HCT116 (cell line): ENCODE measurements around the gene TAF6. TPM values are rescaled to one million over a fixed set of nuclear protein-coding genes. Genes with fewer than 3 reads are reported as not detected.
A peak's percentile ranks its signal among the peaks of the same experiment; 100 is the strongest.

ENCODE experiments used
- ATAC-seq: fragments of 200-7000 bp; cut with Tn5 transposase; 2 replicates; pipeline ENCODE4 v1.9.1; 2020; ENCODE audit warnings: mild to moderate bottlenecking, moderate library complexity
- BruUV-seq: library from RNA; stranded (reverse); fragments of 400-500 nt; replicated peaks from 2 replicates; lab custom pipeline; 2021; lab: Mats Ljungman, UMichigan
- CTCF ChIA-PET: fragments of 300-600 bp; sonication (Branson Sonifier 250); formaldehyde crosslinking; loops from one replicate; lab custom pipeline; 2021; ENCODE audit warnings: antibody characterized with exemption; lab: Charles Lee
- POLR2A ChIA-PET: fragments of 300-600, 350-600 bp; sonication (Branson Sonifier 250); formaldehyde crosslinking; loops from one replicate; lab custom pipeline; 2021; ENCODE audit warnings: antibody characterized with exemption; lab: Charles Lee
- RAD21 ChIA-PET, 2 experiments: fragments of 300-600 bp; sonication (Branson Sonifier 250); formaldehyde crosslinking; loops; one replicate each; lab custom pipeline; 2023; ENCODE audit warnings: low total read pairs in 2 of 2; ENCODE audit not compliant: uncharacterized antibody in 2 of 2, unreplicated experiment in 2 of 2, low non-redundant PET in 1 of 2; lab: Charles Lee
- DNase-seq: peaks from one replicate; pipeline ENCODE4 v3.0.0-alpha.2; 2010; ENCODE audit warnings: low read depth, low spot score
- H2AFZ ChIP-seq: fragments of 200-600 bp; shearing (Covaris generic), sonication (generic); 2 replicates; pipeline ENCODE4 v1.6.1; 2017; ENCODE audit warnings: low read depth, mixed run types, mixed read lengths, antibody characterized with exemption, low read length; ENCODE audit not compliant: poor library complexity, severe bottlenecking
- H3K27ac ChIP-seq: 2 replicates; pipeline ENCODE4 v1.5.1; 2012; ENCODE audit warnings: low read depth, low read length
- H3K27me3 ChIP-seq: fragments of 200-600 bp; sonication (generic); 2 replicates; pipeline ENCODE4 v1.6.1; 2016; ENCODE audit warnings: mixed run types, low read length, mixed read lengths; ENCODE audit not compliant: insufficient read depth
- H3K36me3 ChIP-seq, 2 experiments: fragments of 200-500 bp in 1 of 2; fragments of 200-600 bp in 1 of 2; sonication (Bioruptor generic) in 1 of 2; sonication (generic) in 1 of 2; 2 replicates each; pipeline versions ENCODE4 v1.5.1 to v1.6.1; 2014 to 2016; ENCODE audit warnings: low read length in 2 of 2, inconsistent platforms in 1 of 2, mixed read lengths in 1 of 2, mixed run types in 1 of 2; ENCODE audit not compliant: insufficient read depth in 2 of 2, control insufficient read depth in 1 of 2
- H3K4me1 ChIP-seq, 2 experiments: fragments of 200-600 bp in 1 of 2; sonication (generic) in 1 of 2; 2 replicates each; pipeline versions ENCODE4 v1.5.1 to v1.6.1; 2012 to 2017; ENCODE audit warnings: low read length in 2 of 2, inconsistent platforms in 1 of 2, mild to moderate bottlenecking in 1 of 2, mixed read lengths in 1 of 2, mixed run types in 1 of 2, moderate library complexity in 1 of 2; ENCODE audit not compliant: insufficient read depth in 2 of 2, control insufficient read depth in 1 of 2
- H3K4me2 ChIP-seq: fragments of 200-600 bp; sonication (generic); 2 replicates; pipeline ENCODE4 v1.6.1; 2017; ENCODE audit warnings: mixed run types, low read length, mixed read lengths
- H3K4me3 ChIP-seq, 2 experiments: fragments of 200-600 bp in 1 of 2; sonication (generic) in 1 of 2; replicated peaks in 1 of 2; 2 replicates each; pipeline ENCODE4 v1.5.1; 2011 to 2016; ENCODE audit warnings: low read length in 2 of 2, control low read depth in 1 of 2, low read depth in 1 of 2, mild to moderate bottlenecking in 1 of 2, mixed read lengths in 1 of 2, mixed run types in 1 of 2
- H3K79me2 ChIP-seq: fragments of 200-600 bp; sonication (generic); 2 replicates; pipeline ENCODE4 v1.6.1; 2017; ENCODE audit warnings: mild to moderate bottlenecking, mixed run types, low read length, moderate library complexity, mixed read lengths; ENCODE audit not compliant: insufficient read depth
- H3K9ac ChIP-seq: fragments of 200-600 bp; sonication (generic); 2 replicates; pipeline ENCODE4 v1.6.1; 2016; ENCODE audit warnings: low read length, mixed read lengths
- H3K9me2 ChIP-seq: fragments of 200-600 bp; sonication (generic), shearing (Covaris generic); 2 replicates; pipeline ENCODE4 v1.6.1; 2017; ENCODE audit warnings: mixed run types, mild to moderate bottlenecking, moderate library complexity; ENCODE audit not compliant: insufficient read depth
- H3K9me3 ChIP-seq, 2 experiments: fragments of 200-500 bp in 1 of 2; fragments of 200-600 bp in 1 of 2; sonication (Bioruptor generic) in 1 of 2; sonication (generic) in 1 of 2; 2 replicates each; pipeline ENCODE4 v1.6.1; 2014 to 2017; ENCODE audit warnings: low read length in 2 of 2, mixed read lengths in 2 of 2, inconsistent platforms in 1 of 2, low read depth in 1 of 2, mild to moderate bottlenecking in 1 of 2, mixed run types in 1 of 2, moderate library complexity in 1 of 2; ENCODE audit not compliant: control insufficient read depth in 1 of 2, insufficient read depth in 1 of 2
- H4K20me1 ChIP-seq: fragments of 200-600 bp; sonication (generic), shearing (Covaris generic); 2 replicates; pipeline ENCODE4 v1.6.1; 2017; ENCODE audit warnings: mixed run types, mild to moderate bottlenecking, moderate library complexity; ENCODE audit not compliant: insufficient read depth
- ATF3 ChIP-seq: IDR thresholded peaks from 2 replicates; pipeline ENCODE4 v1.6.1; 2012
- CBX3 ChIP-seq: IDR thresholded peaks from 2 replicates; pipeline ENCODE4 v1.6.1; 2012; ENCODE audit warnings: low read depth
- CEBPB ChIP-seq: IDR thresholded peaks from 2 replicates; pipeline ENCODE4 v1.6.1; 2012; ENCODE audit warnings: low read depth
- CTCF ChIP-seq, 3 experiments: fragments of 200-600 bp in 1 of 3; sonication (generic) in 1 of 3; IDR thresholded peaks in 2 of 3; conservative IDR thresholded peaks in 1 of 3; 2 replicates each; pipeline ENCODE4 v1.5.1; 2012 to 2017; ENCODE audit warnings: low read depth in 2 of 3, low read length in 2 of 3, antibody characterized with exemption in 1 of 3, borderline replicate concordance in 1 of 3, control low read depth in 1 of 3, mild to moderate bottlenecking in 1 of 3, mixed read lengths in 1 of 3, mixed run types in 1 of 3, moderate library complexity in 1 of 3; ENCODE audit not compliant: insufficient read depth in 1 of 3
- EGR1 ChIP-seq: IDR thresholded peaks from 2 replicates; pipeline ENCODE4 v1.6.1; 2012; ENCODE audit warnings: low read depth
- ELF1 ChIP-seq: IDR thresholded peaks from 2 replicates; pipeline ENCODE4 v1.6.1; 2012; ENCODE audit warnings: low read depth, borderline replicate concordance
- EZH2 ChIP-seq: fragments of 200-600 bp; sonication (generic); IDR thresholded peaks from 2 replicates; pipeline ENCODE4 v1.6.1; 2017; ENCODE audit warnings: antibody characterized with exemption, mixed run types
- FOSL1 ChIP-seq: IDR thresholded peaks from 2 replicates; pipeline ENCODE4 v1.6.1; 2012; ENCODE audit warnings: low read depth
- JUND ChIP-seq: IDR thresholded peaks from 2 replicates; pipeline ENCODE4 v1.6.1; 2012
- MAX ChIP-seq: IDR thresholded peaks from 2 replicates; pipeline ENCODE4 v1.6.1; 2012
- POLR2A ChIP-seq: IDR thresholded peaks from 2 replicates; pipeline ENCODE4 v1.7.0; 2011; ENCODE audit warnings: borderline replicate concordance; ENCODE audit not compliant: insufficient read depth, insufficient read length; ENCODE audit errors: extremely low read depth
- RAD21 ChIP-seq: IDR thresholded peaks from 2 replicates; pipeline ENCODE4 v1.6.1; 2012; ENCODE audit warnings: low read depth, mild to moderate bottlenecking
- REST ChIP-seq: IDR thresholded peaks from 2 replicates; pipeline ENCODE4 v1.6.1; 2012; ENCODE audit warnings: low read depth
- SRF ChIP-seq: IDR thresholded peaks from 2 replicates; pipeline ENCODE4 v1.6.1; 2012; ENCODE audit warnings: low read depth
- YY1 ChIP-seq: IDR thresholded peaks from 2 replicates; pipeline ENCODE4 v1.6.1; 2011; ENCODE audit warnings: low read length, low read depth, moderate library complexity, mild to moderate bottlenecking; ENCODE audit not compliant: insufficient replicate concordance; ENCODE audit errors: extremely low read depth
- ZBTB33 ChIP-seq: IDR thresholded peaks from 2 replicates; pipeline ENCODE4 v1.6.1; 2011; ENCODE audit warnings: mild to moderate bottlenecking, low read length, moderate library complexity; ENCODE audit not compliant: insufficient replicate concordance; ENCODE audit errors: extremely low read depth
- ZFX ChIP-seq: fragments of 450-650 bp; IDR thresholded peaks from 2 replicates; pipeline ENCODE4 v1.6.1; 2017
- ZNF274 ChIP-seq: fragments of 200-500 bp; sonication (Bioruptor generic); IDR thresholded peaks from 2 replicates; pipeline ENCODE4 v1.6.1; 2014; ENCODE audit warnings: mild to moderate bottlenecking, low read depth, low read length, inconsistent platforms
- intact Hi-C: fragments of 100-400 bp; cut with micrococcal nuclease; formaldehyde crosslinking; loops from 2 replicates; pipeline ENCODE4 v1.10.0; 2022
- total RNA-seq: library from RNA; stranded (reverse); gene quantifications from one replicate; pipeline ENCODE4 v1.2.1, GENCODE V29; 2021; ENCODE audit not compliant: unreplicated experiment

The TAF6 gene
- total RNA-seq, 1 experiment from 2014 or later: 67.4 TPM

GRCh38 chr7:100148559-100149328 is 29.6 kb upstream of the TAF6 start, which contains the start of gene LAMTOR4:
Gene LAMTOR4 (plus strand): TSS chr7:100148918. CDS start chr7:100148973, 55 bp downstream.
- Histone ChIP-seq H4K20me1 (no peaks in the 10 kb centered on the region), H3K79me2 (peaks cover 29% of the 10 kb centered on the region), H3K9me3 (no peaks in the 10 kb centered on the region), H3K27ac (peak within 1 kb of the TSS; percentile 70), H3K4me2 (peak within 1 kb of the TSS; percentile 95), H3K36me3 (peaks cover 0 to 3% of the 10 kb centered on the region in 2 experiments; a peak in 2 of 4 replicates), H3K9ac (peak within 1 kb of the TSS; percentile 91), H3K4me3 (peak within 1 kb of the TSS; percentile 94 to 99), H3K9me2 (no peaks in the 10 kb centered on the region), H2AFZ (no peak within 1 kb of the TSS), H3K27me3 (no peaks in the 10 kb centered on the region), H3K4me1 (peaks cover 9 to 21% of the 10 kb centered on the region in 2 experiments)
- RAD21 ChIA-PET: interaction anchor here (0.6 kb wide), 2 partner anchors 15 to 48 kb away, joined by 3 to 6 read pairs; no protein-coding TSS in a partner anchor
- CTCF ChIA-PET: interaction anchor here (0.7 to 1.3 kb wide), 4 partner anchors 8 to 18 kb away, joined by 3 to 6 read pairs (median 5); no protein-coding TSS in a partner anchor
- ATAC-seq: peak; percentile 98
- POLR2A ChIA-PET: interaction anchor here (0.6 to 1.4 kb wide), 10 partner anchors 15 to 288 kb away, joined by 3 to 7 read pairs (median 3); partner anchors contain the start of genes GPC2, PPP1R35, STAG3 and ZCWPW1
- peak; percentile 99 for DNase-seq
- BruUV-seq: no TSS peak
- intact Hi-C loops: no loop called here
- peak; percentile 89 for TF ChIP-seq MAX
- TF ChIP-seq POLR2A: peak; percentile 61
- no peak for TF ChIP-seq CTCF (IDR thresholded peaks at IDR 0.05 in 2 of 3, conservative IDR thresholded peaks at IDR 0.05 in 1 of 3; ENCODE audit: borderline replicate concordance in 1 of 3, insufficient read depth in 1 of 3, low read depth in 2 of 3, low read length in 2 of 3)
- TF ChIP-seq ATF3: no peak
- no peak for TF ChIP-seq SRF
- no peak for TF ChIP-seq JUND
- TF ChIP-seq ZBTB33: no peak
- no peak for TF ChIP-seq CBX3
- no peak for TF ChIP-seq YY1
- no peak; the same call in 1 of the 2 replicates for TF ChIP-seq ELF1
- TF ChIP-seq ZFX: no peak
- TF ChIP-seq RAD21: no peak
- no peak for TF ChIP-seq REST
- no peak for TF ChIP-seq EZH2
- no peak for TF ChIP-seq FOSL1
- no peak; the same call in 1 of the 2 replicates for TF ChIP-seq CEBPB
- no peak for TF ChIP-seq EGR1
- no peak for TF ChIP-seq ZNF274
